Measurements from ENCODE around the gene AP4M1. TPM values are rescaled to one million over a fixed set of nuclear protein-coding genes. Genes with fewer than 3 reads are reported as not detected.
A peak's percentile ranks its signal among the peaks of the same experiment; 100 is the strongest.

The AP4M1 gene
- total RNA-seq, 1 donor from 2014 or later, result 16.9 TPM

DNA sequence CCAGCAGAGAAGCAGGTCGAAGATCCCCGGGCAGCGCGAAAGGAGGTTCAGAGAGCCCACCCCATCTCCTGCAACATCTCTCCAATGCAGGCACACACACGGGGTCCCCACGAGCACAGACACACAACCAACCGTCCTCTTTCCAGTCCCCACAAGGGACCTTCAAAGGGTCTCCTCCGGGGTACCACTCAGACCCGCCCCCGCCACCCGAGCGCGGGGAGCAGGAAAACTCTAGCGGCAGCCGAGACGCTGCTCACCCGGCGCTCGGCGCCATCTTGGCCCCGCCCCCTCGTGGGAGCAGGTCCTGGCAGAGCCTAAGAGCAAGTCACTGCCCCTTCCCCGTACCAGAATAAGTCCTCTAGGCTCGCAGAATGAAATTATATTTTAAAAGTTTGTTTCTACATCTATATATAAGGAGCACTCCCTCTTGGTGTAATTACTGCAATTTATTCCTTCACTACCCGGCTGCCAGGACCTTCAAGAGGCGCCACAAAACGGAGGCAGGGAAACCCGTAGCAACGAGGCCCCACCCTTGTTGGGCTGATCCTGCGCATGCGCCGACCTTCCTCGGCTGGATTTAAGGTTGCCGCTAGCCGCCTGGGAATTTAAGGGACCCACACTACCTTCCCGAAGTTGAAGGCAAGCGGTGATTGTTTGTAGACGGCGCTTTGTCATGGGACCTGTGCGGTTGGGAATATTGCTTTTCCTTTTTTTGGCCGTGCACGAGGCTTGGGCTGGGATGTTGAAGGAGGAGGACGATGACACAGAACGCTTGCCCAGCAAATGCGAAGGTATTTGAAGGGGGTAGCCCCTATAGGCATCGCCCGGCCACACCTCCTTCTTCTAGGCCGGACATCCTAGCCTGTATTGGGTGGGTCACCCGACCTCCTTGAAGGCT, 17.9 kb downstream of the AP4M1 start, which contains the start of the genes CNPY4 and TAF6:
Gene CNPY4 (plus strand): TSS at position 563 of the 898 bp plus-strand sequence. CDS start 111 bp downstream, at position 674.
Gene TAF6 (minus strand): TSS at position 287 of the 898 bp plus-strand sequence. CDS start 5,149 bp downstream, outside the sequence.
- Mint-ChIP-seq H3K4me3 (ENCODE audit: unreplicated experiment) (peak within 1 kb of the TSS; percentile 86), H3K27ac (ENCODE audit: unreplicated experiment) (peak within 1 kb of the TSS; percentile 96), H3K36me3 (ENCODE audit: low read depth) (peaks cover 2% of the 10 kb centered on the region), H3K4me1 (ENCODE audit: low read depth) (peaks cover 21% of the 10 kb centered on the region), H3K27me3 (ENCODE audit: low read depth) (no peaks in the 10 kb centered on the region), H3K9me3 (ENCODE audit: low read depth) (no peaks in the 10 kb centered on the region)
- no peak for DNase-seq (ENCODE audit: low spot score)
- TF ChIP-seq CTCF (IDR thresholded peaks at IDR 0.05), result peak; percentile 15

DNA sequence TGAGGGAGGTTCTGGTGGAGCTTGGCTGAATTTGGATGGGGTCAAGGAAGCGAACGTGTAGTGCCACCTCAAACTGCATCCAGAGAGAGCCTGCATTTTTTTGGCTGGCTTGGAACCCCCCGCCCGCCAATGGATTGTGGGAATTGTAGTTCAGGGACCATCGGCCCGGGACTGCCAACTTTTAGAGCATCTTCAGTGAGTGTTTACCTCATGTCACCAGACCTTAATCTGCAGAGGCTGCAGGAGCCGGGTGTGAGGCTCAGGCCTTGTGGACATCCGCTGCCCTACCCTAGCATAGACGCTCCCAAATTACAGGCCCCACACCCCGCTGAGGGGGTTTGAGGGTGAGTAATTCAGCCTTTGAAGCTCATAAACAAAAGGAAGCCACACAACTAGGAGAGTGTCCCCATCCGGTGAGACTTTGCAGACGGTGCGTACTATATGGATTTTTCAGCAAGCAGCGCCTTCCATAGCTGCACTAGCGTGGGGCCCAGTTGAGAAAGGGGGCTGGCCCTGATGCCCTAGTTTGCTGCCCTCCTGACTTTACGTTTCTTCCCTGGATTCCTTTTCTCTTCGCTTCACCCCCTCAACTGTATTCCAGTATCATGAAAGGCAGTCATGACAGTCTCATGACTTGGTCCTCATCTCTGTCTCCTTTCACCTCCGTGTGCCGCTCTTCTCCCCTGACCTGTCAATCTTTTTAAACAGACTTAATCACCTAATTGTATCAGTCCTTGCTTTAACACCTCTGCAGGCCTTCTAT, 18.7 kb downstream of the AP4M1 start:
- Mint-ChIP-seq H3K27ac (ENCODE audit: unreplicated experiment) (peak overlapping the region; percentile 96), H3K27me3 (ENCODE audit: low read depth) (no peaks in the 10 kb centered on the region), H3K4me3 (ENCODE audit: unreplicated experiment) (peak overlapping the region; percentile 86), H3K9me3 (ENCODE audit: low read depth) (no peaks in the 10 kb centered on the region), H3K36me3 (ENCODE audit: low read depth) (peaks cover 2% of the 10 kb centered on the region), H3K4me1 (ENCODE audit: low read depth) (peaks cover 21% of the 10 kb centered on the region)
- TF ChIP-seq CTCF (IDR thresholded peaks at IDR 0.05), result no peak
- DNase-seq (ENCODE audit: low spot score), result no peak

- Mint-ChIP-seq H3K36me3 (ENCODE audit: low read depth) (peaks cover 2% of the 10 kb centered on the region), H3K27ac (ENCODE audit: unreplicated experiment) (peak overlapping the region; percentile 96), H3K4me3 (ENCODE audit: unreplicated experiment) (peak overlapping the region; percentile 86), H3K4me1 (ENCODE audit: low read depth) (peaks cover 24% of the 10 kb centered on the region), H3K9me3 (ENCODE audit: low read depth) (no peaks in the 10 kb centered on the region), H3K27me3 (ENCODE audit: low read depth) (no peaks in the 10 kb centered on the region)
- TF ChIP-seq CTCF (IDR thresholded peaks at IDR 0.05), result no peak
- DNase-seq (ENCODE audit: low spot score), result no peak
Observed at GRCh38 chr7:100120733-100121036, 19.2 kb downstream of the AP4M1 start.

DNA sequence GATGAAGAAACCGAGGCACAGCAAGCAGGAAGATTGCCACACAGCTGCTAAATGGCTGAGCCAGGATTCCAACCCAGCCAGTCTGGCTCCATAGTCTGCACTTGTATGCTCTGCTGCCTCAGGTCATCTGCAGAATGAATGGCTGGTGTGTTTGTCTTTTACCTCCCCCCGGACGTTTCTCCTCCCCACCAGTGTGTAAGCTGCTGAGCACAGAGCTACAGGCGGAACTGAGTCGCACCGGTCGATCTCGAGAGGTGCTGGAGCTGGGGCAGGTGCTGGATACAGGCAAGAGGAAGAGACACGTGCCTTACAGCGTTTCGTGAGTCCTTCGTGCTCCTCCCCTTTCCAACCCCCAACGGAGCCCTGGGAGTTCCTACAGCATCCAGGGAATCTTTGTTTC, 20.6 kb downstream of the AP4M1 start:
- Mint-ChIP-seq H3K27ac (ENCODE audit: unreplicated experiment) (peak overlapping the region; percentile 27), H3K36me3 (ENCODE audit: low read depth) (peaks cover 2% of the 10 kb centered on the region), H3K9me3 (ENCODE audit: low read depth) (no peaks in the 10 kb centered on the region), H3K4me3 (ENCODE audit: unreplicated experiment) (no peak overlapping the region), H3K27me3 (ENCODE audit: low read depth) (no peaks in the 10 kb centered on the region), H3K4me1 (ENCODE audit: low read depth) (peaks cover 32% of the 10 kb centered on the region)
- no peak for TF ChIP-seq CTCF (IDR thresholded peaks at IDR 0.05)
- no peak for DNase-seq (ENCODE audit: low spot score)

DNA sequence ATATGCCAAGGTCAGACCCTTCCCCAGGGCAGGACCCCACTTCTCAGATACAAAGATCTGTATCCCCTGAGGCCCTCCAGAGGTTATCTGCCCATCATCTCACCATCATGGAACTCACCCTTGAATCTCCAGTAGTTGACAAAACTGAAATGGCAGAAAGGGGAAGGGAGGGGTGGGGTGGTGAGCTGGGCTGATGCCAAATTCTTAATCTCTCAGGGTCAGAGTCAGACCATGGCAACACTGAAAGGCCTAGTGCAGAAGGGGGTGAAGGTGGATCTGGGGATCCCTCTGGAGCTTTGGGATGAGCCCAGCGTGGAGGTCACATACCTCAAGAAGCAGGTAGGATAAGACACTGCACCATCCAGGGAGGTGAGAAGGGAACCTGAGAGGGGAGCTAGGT, 21.1 kb downstream of the AP4M1 start:
- H3K27ac Mint-ChIP-seq (ENCODE audit: unreplicated experiment), result no peak overlapping the region
- H3K4me1 Mint-ChIP-seq (ENCODE audit: low read depth), result peaks cover 32% of the 10 kb centered on the region
- H3K4me3 Mint-ChIP-seq (ENCODE audit: unreplicated experiment), result no peak overlapping the region
- no peaks in the 10 kb centered on the region for H3K27me3 Mint-ChIP-seq (ENCODE audit: low read depth)
- DNase-seq (ENCODE audit: low spot score), result no peak
- no peak for TF ChIP-seq CTCF (IDR thresholded peaks at IDR 0.05)
- H3K9me3 Mint-ChIP-seq (ENCODE audit: low read depth), result no peaks in the 10 kb centered on the region
- peaks cover 2% of the 10 kb centered on the region for H3K36me3 Mint-ChIP-seq (ENCODE audit: low read depth)

Measured in chondrocyte (in vitro differentiated cells).